LNCaP clone FGC (cell line): ENCODE measurements around the gene AURKA.

ENCODE experiments used
- DNase-seq: peaks from one replicate; pipeline ENCODE4 v3.0.0-alpha.2; 2011; ENCODE audit warnings: low read depth
- H3K4me3 ChIP-seq: 2 replicates; pipeline ENCODE4 v1.5.1; 2011; ENCODE audit warnings: mild to moderate bottlenecking, low read depth, low read length, control low read depth
- TF ChIP-seq, protein P1 (sequence below): IDR thresholded peaks from 2 replicates; pipeline ENCODE4 v1.5.1; 2012; ENCODE audit warnings: mild to moderate bottlenecking; ENCODE audit not compliant: control insufficient read depth, insufficient read depth; ENCODE audit errors: extremely low read depth

Gene AURKA

DNA sequence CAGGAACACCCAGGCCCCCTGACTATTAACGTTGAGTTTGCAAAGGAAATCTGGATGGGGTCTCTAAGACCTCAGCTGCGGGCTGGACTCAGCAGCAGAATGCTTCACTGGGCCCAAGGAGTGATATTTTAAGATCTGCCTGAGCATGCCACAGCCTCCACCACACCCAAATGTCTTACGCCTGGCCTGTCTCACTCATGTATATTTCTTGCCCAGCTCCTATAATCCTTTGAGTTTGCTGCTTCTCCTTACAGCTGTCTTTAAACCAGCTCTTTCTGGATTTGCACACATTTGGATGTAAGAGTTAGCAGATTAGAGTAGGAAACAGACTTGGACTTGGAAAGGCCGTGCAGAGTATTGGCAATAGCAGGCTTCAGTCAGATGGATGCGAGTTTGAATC, 36.4 kb upstream of the AURKA start:
- H3K4me3 ChIP-seq, result no peak overlapping the region
- TF ChIP-seq, protein P1, sequence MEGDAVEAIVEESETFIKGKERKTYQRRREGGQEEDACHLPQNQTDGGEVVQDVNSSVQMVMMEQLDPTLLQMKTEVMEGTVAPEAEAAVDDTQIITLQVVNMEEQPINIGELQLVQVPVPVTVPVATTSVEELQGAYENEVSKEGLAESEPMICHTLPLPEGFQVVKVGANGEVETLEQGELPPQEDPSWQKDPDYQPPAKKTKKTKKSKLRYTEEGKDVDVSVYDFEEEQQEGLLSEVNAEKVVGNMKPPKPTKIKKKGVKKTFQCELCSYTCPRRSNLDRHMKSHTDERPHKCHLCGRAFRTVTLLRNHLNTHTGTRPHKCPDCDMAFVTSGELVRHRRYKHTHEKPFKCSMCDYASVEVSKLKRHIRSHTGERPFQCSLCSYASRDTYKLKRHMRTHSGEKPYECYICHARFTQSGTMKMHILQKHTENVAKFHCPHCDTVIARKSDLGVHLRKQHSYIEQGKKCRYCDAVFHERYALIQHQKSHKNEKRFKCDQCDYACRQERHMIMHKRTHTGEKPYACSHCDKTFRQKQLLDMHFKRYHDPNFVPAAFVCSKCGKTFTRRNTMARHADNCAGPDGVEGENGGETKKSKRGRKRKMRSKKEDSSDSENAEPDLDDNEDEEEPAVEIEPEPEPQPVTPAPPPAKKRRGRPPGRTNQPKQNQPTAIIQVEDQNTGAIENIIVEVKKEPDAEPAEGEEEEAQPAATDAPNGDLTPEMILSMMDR, result no peak
- DNase-seq, result no peak

DNA sequence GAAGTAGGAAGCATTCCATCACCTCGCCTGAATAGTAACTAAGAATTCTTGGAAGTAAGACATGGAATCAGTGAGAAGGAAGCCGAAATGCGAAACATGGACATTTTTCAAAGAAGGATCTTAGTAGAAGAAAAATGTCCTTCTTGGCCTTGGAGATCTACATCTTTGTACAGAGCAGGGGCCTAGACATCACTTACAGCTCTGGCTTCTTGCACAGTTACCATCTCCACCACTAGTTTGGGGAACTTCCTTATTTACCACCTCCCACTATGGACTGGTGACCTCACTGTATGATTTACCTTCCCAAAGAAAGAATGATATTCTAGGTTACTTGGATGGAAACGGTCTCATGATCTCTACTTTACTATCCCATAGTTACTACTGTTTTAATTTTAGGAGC, 35.8 kb upstream of the AURKA start:
- TF ChIP-seq, protein P1, result no peak
- no peak overlapping the region for H3K4me3 ChIP-seq
- no peak for DNase-seq

DNA sequence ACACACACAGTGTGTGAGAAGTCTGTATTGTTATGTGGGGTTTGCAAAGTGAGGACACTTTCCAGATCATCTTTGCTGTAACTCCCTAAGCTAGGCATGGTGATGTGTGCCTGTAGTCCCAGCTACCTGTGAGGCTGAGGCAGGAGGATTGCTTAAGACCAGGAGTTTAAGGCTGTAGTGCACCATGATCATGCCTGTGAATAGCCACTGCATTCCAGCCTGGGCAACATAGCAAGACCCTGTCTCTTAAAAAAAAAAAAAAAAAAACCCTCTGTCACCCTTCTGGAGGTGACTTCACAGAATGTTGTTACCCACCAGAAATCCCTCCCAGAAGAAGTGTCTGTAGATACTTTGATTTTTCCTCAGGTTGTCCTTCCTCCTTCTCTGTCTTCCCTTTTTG, 34.9 kb upstream of the AURKA start:
- no peak for DNase-seq
- no peak overlapping the region for H3K4me3 ChIP-seq
- TF ChIP-seq, protein P1, result no peak

DNA sequence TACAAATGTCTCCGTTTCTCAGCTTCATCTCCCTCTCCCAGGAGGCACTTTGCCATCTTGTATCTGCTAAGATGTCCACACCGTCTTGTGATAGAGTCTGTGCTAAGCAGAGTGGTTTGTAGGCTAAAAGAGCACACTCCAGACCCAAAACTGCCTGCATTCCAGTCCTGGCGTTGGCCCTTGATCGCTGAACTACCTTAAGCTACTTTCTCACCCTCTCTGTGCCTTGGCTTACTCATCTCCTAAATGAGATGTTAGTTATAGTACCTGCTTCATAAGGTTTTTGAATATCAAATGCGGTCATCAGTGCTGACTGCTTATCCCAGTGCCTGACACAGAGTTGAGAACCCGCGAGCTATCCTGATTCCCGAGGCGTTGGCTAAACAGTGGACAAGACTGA, 34.0 kb upstream of the AURKA start:
- TF ChIP-seq, protein P1, result no peak

DNA sequence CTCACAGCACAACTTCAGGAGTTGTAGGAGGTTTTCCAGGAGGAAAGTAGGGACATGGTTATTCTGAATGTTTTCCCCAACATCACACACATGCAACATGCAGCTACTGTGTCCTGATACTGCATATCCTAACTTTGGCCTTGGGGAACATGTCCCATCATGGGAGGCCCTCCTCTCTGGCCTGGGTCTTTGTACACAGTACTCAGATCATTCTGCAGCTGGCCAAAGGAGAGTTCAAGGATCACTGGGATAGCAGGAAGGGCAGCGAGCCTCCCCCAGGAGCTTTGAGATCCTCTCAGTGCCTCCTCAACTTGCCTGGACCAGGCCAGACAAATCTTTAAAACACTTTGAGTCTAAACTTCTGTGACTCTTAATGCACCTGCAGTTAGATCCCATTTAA, 32.9 kb upstream of the AURKA start:
- H3K4me3 ChIP-seq, result no peak overlapping the region
- TF ChIP-seq, protein P1, result no peak
- no peak for DNase-seq

More for the DNA sequence above, 34.0 kb upstream of the AURKA start:
- no peak overlapping the region for H3K4me3 ChIP-seq
- no peak for DNase-seq

DNA sequence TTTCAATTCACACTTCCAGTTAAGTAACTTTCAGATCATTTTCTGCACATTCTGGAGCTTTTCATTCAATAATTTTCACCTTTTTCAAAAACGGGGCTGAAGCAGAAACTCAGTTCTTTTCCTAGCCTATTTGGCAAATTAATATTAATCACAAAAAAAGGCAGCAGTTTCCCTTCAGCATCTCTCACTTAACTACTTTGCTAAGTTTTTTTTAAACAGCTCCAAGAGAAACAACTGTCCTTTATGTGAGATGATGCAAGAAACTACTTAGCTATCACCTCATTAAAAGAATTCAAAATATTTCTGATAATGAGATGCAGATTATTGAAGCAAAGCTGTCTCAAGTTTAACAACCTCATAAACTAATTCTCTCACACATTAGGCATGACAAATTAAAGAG, 31.9 kb upstream of the AURKA start:
- no peak overlapping the region for H3K4me3 ChIP-seq
- TF ChIP-seq, protein P1, result no peak
- no peak for DNase-seq

DNA sequence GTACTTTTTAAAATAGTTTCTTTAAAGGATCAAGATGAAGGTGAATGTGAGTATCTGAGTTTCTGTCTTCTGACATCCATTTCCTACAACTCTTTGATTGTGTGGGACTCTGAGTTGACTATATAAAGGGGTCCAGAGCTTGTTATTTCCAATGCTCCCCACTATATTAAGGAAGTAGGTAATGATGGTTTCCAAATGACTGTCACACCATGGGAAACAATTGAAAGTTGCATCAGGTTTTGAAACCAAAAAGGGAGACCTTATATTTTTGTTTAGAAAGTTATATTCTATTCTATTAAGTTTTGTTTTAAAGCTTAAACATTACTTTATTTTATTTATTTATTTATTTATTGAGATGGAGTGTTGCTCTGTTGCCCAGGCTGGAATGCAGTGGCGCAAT, 31.2 kb upstream of the AURKA start:
- no peak for DNase-seq
- H3K4me3 ChIP-seq, result no peak overlapping the region
- TF ChIP-seq, protein P1, result no peak
